Karpas-422 (cell line): ENCODE data around the gene KCNN1. TPM values are rescaled to one million over a fixed set of nuclear protein-coding genes. Genes with fewer than 3 reads are reported as not detected.

Experiments used
- DNase-seq: peaks from one replicate; pipeline ENCODE4 v3.0.0-alpha.2; 2015
- H2AFZ ChIP-seq: fragments of 200-600 bp; sonication (generic); 2 replicates; pipeline ENCODE4 v1.6.1; 2014; ENCODE audit warnings: antibody characterized with exemption, low read length, mixed read lengths
- H3K27ac ChIP-seq: fragments of 200-600 bp; sonication (generic); 2 replicates; pipeline ENCODE4 v1.5.1; 2014; ENCODE audit warnings: mild to moderate bottlenecking, low read length, moderate library complexity
- H3K27me3 ChIP-seq: fragments of 200-600 bp; sonication (generic); 2 replicates; pipeline ENCODE4 v1.6.1; 2014; ENCODE audit warnings: low read length, mixed read lengths
- H3K36me3 ChIP-seq: fragments of 200-600 bp; sonication (generic); 2 replicates; pipeline ENCODE4 v1.6.1; 2014; ENCODE audit warnings: low read length, mixed read lengths; ENCODE audit not compliant: insufficient read depth
- H3K4me1 ChIP-seq: fragments of 200-600 bp; sonication (generic); 2 replicates; pipeline ENCODE4 v1.6.1; 2014; ENCODE audit warnings: mild to moderate bottlenecking, low read length, mixed read lengths
- H3K4me2 ChIP-seq: fragments of 200-600 bp; sonication (generic); 2 replicates; pipeline ENCODE4 v1.6.1; 2014; ENCODE audit warnings: low read length, low read depth, mild to moderate bottlenecking; ENCODE audit not compliant: poor library complexity, severe bottlenecking
- H3K4me3 ChIP-seq: fragments of 200-600 bp; sonication (generic); 2 replicates; pipeline ENCODE4 v1.5.1; 2014; ENCODE audit warnings: mild to moderate bottlenecking, antibody characterized with exemption, low read length, mixed read lengths
- H3K79me2 ChIP-seq: fragments of 200-600 bp; sonication (generic); 2 replicates; pipeline ENCODE4 v1.6.1; 2014; ENCODE audit warnings: mild to moderate bottlenecking, low read length, mixed read lengths
- H3K9ac ChIP-seq: fragments of 200-600 bp; sonication (generic); 2 replicates; pipeline ENCODE4 v1.6.0; 2014; ENCODE audit warnings: low read length
- H3K9me2 ChIP-seq: fragments of 200-600 bp; sonication (generic), shearing (Covaris generic); replicated peaks from 2 replicates; pipeline ENCODE4 v1.6.0; 2014; ENCODE audit warnings: mild to moderate bottlenecking, low read length, moderate library complexity; ENCODE audit not compliant: insufficient read depth
- H3K9me3 ChIP-seq: fragments of 300-700, 200-600 bp; sonication (generic); 2 replicates; pipeline ENCODE4 v1.6.1; 2014; ENCODE audit warnings: low read length, mixed read lengths
- H4K20me1 ChIP-seq: fragments of 200-600 bp; sonication (generic); 2 replicates; pipeline ENCODE4 v1.6.1; 2014; ENCODE audit warnings: mild to moderate bottlenecking, antibody characterized with exemption, low read length, low read depth; ENCODE audit not compliant: insufficient read depth
- total RNA-seq: library from RNA; depleted of rRNA; stranded (reverse); fragments of >200 nt; shearing (Covaris generic); gene quantifications from 2 replicates; pipeline ENCODE4 v1.2.3, GENCODE V29; 2014; ENCODE audit warnings: low replicate concordance

Gene KCNN1
- total RNA-seq, 1 experiment from 2014 or later: not detected

- Histone ChIP-seq H3K4me2 (peak overlapping the region; percentile 63), H4K20me1 (no peaks in the 10 kb centered on the region), H3K9me2 (no peaks in the 10 kb centered on the region), H3K9me3 (no peaks in the 10 kb centered on the region), H3K9ac (peak overlapping the region; percentile 39), H3K36me3 (no peaks in the 10 kb centered on the region), H2AFZ (peak overlapping the region; percentile 31; the same call in 1 of the 2 replicates), H3K4me3 (peak overlapping the region; percentile 55; the same call in 1 of the 2 replicates), H3K27ac (no peak overlapping the region), H3K4me1 (peaks cover 42% of the 10 kb centered on the region), H3K27me3 (no peaks in the 10 kb centered on the region), H3K79me2 (no peaks in the 10 kb centered on the region)
- DNase-seq: no peak
Observed at GRCh38 chr19:17950310-17951156, 16.4 kb upstream of the KCNN1 start.

DNA sequence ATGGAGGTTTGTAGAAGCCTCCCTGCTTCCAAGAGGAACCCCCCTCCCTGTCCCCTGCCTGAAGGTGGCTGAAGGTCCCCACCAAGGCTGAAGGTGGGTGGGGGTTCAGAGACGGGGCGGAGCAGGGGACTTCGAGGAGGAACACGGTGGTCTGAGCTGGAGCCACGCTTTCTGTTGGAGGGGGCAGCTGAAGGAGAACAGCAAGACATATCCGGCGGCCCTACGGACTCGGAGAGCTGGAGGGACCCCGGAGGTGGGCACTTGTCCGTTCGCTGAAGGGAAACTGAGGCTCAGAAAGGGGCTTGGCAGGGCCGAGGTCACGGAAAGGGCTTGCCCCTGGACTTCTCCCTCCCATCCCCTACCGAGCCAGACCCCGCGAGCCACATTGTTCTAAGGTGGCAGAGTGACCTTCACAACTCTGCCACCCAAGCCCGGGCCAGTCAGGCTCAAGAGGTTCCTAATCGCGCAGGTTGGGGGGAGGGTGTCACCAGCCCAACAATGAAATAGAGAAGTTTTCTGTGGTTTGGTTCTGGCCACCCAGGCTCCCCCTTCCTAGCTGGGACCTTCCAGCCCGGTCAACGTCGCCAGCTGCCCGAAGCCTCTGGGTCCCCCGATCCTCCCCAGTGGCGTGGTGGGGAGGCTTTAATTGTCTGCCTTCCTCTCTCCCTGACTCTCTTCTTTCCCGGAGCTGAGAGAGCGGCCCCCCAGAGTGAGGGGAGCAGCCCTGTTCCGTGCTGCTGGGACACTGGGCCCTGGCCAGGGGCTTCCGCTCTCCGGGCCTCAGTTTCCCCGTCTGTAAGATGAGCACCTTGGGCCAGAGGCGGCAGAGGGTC is 15.5 kb upstream of the KCNN1 start:
- Histone ChIP-seq H3K79me2 (no peaks in the 10 kb centered on the region), H3K4me2 (peak overlapping the region; percentile 63), H3K9me2 (no peaks in the 10 kb centered on the region), H2AFZ (no peak overlapping the region), H3K36me3 (no peaks in the 10 kb centered on the region), H3K4me3 (no peak overlapping the region; the same call in 1 of the 2 replicates), H3K4me1 (peaks cover 37% of the 10 kb centered on the region), H3K9me3 (no peaks in the 10 kb centered on the region), H3K9ac (no peak overlapping the region), H3K27ac (no peak overlapping the region), H4K20me1 (no peaks in the 10 kb centered on the region), H3K27me3 (no peaks in the 10 kb centered on the region)
- no peak for DNase-seq

DNA sequence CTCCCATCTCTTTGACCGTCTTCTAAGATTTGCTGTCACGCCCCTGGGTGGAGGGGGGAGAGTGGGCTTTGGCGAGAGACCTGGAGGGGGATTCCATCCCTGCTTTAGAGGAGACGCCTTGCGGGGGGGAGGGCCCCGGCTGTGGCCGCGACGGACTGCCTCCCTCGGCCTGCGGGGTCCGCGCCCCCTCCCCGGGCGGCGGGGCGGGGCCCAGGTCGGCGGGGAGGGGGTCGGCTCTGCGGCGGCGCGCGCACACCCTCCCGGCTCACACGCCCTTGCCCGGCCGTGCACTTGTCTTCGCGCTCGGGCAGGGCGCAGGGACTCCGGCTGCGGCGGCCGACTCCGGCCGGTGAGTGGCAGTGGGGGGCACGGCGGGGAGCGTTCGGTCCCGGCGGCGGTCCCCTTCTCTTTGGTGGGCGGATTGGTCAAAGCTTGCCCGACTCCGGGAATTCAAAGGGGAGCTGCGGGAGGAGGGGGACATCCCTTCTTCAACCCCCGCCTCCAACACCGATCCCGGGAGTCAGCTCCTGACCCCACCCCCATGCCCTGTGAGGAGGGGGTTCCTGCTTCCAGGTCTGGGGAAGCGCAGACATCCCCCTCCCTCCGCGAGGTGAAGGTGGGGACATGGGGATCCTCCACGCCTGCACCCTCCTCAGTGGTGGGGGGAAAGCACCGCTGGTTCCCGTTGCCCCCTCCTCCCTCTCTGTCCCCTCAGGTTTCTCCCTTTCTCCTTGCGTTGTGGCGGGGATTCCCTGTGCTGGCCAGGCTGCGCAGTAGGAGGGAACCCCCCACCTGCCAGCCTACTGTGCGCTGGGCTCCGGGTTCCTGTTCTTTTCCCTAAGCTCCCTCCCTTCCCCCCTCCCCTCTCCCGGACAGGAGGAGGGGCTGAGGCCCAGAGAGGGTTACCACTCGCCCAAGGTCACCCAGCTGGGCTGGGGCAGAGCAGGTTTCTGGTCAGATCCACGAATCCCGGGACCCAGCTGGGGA is 14.6 kb upstream of the KCNN1 start:
- Histone ChIP-seq H3K27me3 (no peaks in the 10 kb centered on the region), H3K9ac (no peak overlapping the region), H3K9me2 (no peaks in the 10 kb centered on the region), H3K27ac (no peak overlapping the region), H3K4me3 (no peak overlapping the region), H3K9me3 (no peaks in the 10 kb centered on the region), H4K20me1 (no peaks in the 10 kb centered on the region), H3K79me2 (no peaks in the 10 kb centered on the region), H3K4me1 (peaks cover 32% of the 10 kb centered on the region), H3K4me2 (no peak overlapping the region), H3K36me3 (no peaks in the 10 kb centered on the region), H2AFZ (no peak overlapping the region)
- DNase-seq: no peak

DNA sequence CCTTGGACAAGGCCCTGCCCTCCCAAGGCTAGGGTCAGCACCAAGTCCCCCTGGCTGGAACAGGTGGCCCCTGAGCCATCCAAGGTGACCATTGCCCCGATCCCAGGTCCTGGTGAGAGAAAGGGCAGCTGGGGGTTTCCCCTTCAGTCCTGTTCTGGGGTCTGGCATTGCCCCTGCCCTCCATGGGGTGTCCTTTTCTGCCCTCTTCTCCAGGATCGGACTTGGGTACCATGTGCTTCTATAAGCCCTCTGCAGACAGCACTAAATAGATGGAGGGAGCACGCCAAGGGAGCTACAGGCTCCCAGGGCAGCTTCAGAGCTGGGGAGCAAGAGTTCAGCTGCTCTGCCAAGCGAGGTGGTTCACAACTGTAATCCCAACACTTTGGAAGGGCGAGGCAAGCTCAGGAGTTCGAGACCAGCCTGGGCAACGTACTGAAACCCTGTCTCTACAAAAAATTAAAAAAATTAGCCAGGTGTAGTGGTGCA is 13.5 kb upstream of the KCNN1 start:
- H2AFZ ChIP-seq: no peak overlapping the region
- peaks cover 30% of the 10 kb centered on the region for H3K4me1 ChIP-seq
- H4K20me1 ChIP-seq: no peaks in the 10 kb centered on the region
- no peak overlapping the region for H3K9ac ChIP-seq
- no peak overlapping the region for H3K4me2 ChIP-seq
- H3K27ac ChIP-seq: no peak overlapping the region
- no peaks in the 10 kb centered on the region for H3K79me2 ChIP-seq
- DNase-seq: no peak
- no peaks in the 10 kb centered on the region for H3K9me3 ChIP-seq
- H3K36me3 ChIP-seq: no peaks in the 10 kb centered on the region
- no peak overlapping the region for H3K4me3 ChIP-seq
- no peaks in the 10 kb centered on the region for H3K9me2 ChIP-seq
- no peaks in the 10 kb centered on the region for H3K27me3 ChIP-seq

- no peaks in the 10 kb centered on the region for H4K20me1 ChIP-seq
- H3K27me3 ChIP-seq: no peaks in the 10 kb centered on the region
- H3K9me3 ChIP-seq: no peaks in the 10 kb centered on the region
- peaks cover 26% of the 10 kb centered on the region for H3K4me1 ChIP-seq
- H3K9ac ChIP-seq: no peak overlapping the region
- no peaks in the 10 kb centered on the region for H3K9me2 ChIP-seq
- no peaks in the 10 kb centered on the region for H3K36me3 ChIP-seq
- H3K27ac ChIP-seq: no peak overlapping the region
- DNase-seq: no peak
- H3K4me3 ChIP-seq: no peak overlapping the region
- H3K4me2 ChIP-seq: no peak overlapping the region
- H3K79me2 ChIP-seq: no peaks in the 10 kb centered on the region
- no peak overlapping the region for H2AFZ ChIP-seq
Observed at GRCh38 chr19:17953869-17954268, 13.0 kb upstream of the KCNN1 start.

DNA sequence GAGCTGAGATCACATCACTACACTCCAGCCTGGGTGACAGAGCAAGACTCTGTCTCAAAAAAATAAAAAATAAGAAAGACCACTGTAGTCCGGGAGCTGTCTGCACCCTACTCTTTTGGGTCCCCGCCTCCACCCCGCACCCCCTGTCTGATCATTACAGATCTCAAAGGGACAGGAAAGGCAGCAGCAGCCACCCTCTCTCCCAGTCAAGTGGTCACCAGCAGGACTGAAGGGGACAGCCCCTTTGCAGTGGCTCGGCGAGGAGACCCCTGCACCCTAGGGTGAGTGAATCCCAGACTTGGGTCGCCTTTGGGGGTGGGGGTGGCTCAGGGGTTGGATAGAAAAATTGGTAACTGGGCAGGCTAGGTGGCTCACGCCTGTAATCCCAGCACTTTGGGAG is 12.5 kb upstream of the KCNN1 start:
- Histone ChIP-seq H3K4me2 (no peak overlapping the region), H2AFZ (no peak overlapping the region), H4K20me1 (no peaks in the 10 kb centered on the region), H3K36me3 (no peaks in the 10 kb centered on the region), H3K9ac (no peak overlapping the region), H3K9me3 (no peaks in the 10 kb centered on the region), H3K4me3 (no peak overlapping the region), H3K27me3 (no peaks in the 10 kb centered on the region), H3K79me2 (no peaks in the 10 kb centered on the region), H3K4me1 (peaks cover 21% of the 10 kb centered on the region), H3K27ac (no peak overlapping the region), H3K9me2 (no peaks in the 10 kb centered on the region)
- no peak for DNase-seq

GRCh38 chr19:17957149-17957849 is 9.6 kb upstream of the KCNN1 start:
- no peak overlapping the region for H2AFZ ChIP-seq
- H3K4me1 ChIP-seq: no peaks in the 10 kb centered on the region
- H3K36me3 ChIP-seq: no peaks in the 10 kb centered on the region
- H3K9me3 ChIP-seq: no peaks in the 10 kb centered on the region
- no peak overlapping the region for H3K9ac ChIP-seq
- no peaks in the 10 kb centered on the region for H4K20me1 ChIP-seq
- H3K4me2 ChIP-seq: no peak overlapping the region
- no peaks in the 10 kb centered on the region for H3K9me2 ChIP-seq
- H3K27me3 ChIP-seq: no peaks in the 10 kb centered on the region
- H3K79me2 ChIP-seq: no peaks in the 10 kb centered on the region
- no peak for DNase-seq
- H3K4me3 ChIP-seq: no peak overlapping the region
- no peak overlapping the region for H3K27ac ChIP-seq
